KBM-7 (cell line): Measurements from ENCODE around the gene RTL10.

Experiments used
- DNase-seq: peaks from one replicate; pipeline ENCODE4 v3.0.0-alpha.2; 2015
- in situ Hi-C: fragments of 300-500 bp; cut with MboI; formaldehyde crosslinking; loops from 2 replicates; pipeline ENCODE4 v1.14.3; 2020; ENCODE audit warnings: low sequenced_read_pairs, low pct_unique_long_range_greater_than_20kb, mixed read lengths

RTL10 gene

GRCh38 chr22:19869497-19870152, 15.0 kb upstream of the RTL10 start:
- DNase-seq = no peak
- in situ Hi-C loops = no loop called here

GRCh38 chr22:19868773-19869471, 14.2 kb upstream of the RTL10 start:
- DNase-seq = no peak
- in situ Hi-C loops = no loop called here

DNA sequence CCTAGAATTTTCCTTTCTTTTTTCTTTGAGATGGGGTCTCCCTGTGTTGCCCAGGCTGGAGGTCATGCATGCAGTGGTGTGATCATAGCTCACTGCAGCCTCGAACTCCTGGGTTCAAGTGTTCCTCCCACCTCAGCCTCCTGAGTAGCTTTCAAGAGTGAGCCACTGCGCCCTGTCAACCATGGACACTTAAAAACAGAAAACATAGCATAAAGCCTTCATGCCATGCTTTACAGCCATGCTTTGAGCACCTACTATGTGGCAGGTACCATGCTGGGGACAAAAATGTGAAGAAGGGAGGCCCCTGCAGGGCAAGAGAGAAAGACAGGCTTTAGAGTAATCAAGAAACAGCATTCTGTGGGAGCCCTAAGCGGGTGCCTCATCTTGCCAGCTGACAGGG, 13.7 kb upstream of the RTL10 start:
- DNase-seq = no peak
- in situ Hi-C loops = no loop called here

DNA sequence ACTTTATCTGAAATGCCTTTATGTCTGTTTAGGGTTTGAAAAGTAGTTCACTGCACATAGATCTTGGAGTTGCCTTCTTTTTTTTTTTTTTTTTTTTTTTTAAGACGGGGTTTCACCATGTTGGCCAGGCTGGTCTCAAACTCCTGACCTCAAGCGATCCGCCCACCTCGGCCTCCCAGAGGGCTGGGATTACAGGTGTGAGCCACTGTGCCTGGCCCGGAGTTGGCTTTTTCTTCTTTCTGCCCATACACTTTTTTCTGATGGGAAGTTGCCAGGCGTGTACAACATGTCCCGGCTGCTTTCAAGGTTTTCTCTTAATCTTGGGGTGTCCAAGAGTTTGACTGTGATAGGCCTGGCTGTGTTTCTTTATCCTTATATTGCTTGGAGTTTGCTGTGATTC, 12.9 kb upstream of the RTL10 start:
- in situ Hi-C loops = no loop called here
- DNase-seq = no peak

GRCh38 chr22:19866665-19867009, 12.0 kb upstream of the RTL10 start:
- in situ Hi-C loops = no loop called here
- DNase-seq = no peak

- DNase-seq = no peak
- in situ Hi-C loops = no loop called here
These were observed 10.6 kb upstream of the RTL10 start for GRCh38 chr22:19865141-19865829.

DNA sequence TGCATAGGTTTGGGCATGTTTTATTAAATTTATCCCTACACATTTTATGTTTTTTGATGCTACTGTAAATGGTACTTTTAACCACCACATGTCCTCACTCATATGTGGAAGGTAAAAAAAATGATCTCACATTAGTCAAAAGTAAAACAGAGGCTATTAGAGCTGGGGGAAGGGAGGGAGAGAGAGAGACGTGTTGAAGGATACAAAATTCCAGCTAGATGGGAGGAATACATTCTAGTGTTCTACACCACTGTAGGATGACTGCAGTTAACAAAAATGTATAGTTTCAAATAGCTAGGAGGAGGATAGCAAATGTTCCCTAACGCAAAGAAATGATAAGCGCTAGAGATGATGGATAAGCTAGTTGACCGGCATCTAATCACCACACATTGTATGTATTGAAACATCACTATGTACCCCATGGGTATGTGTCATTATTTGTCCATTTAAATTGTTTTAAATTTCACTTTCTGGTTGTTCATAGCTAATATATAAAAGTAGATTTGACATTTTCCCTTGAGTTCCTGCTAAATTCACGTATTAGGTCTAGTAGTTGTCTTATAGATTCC, 9.9 kb upstream of the RTL10 start:
- in situ Hi-C loops = no loop called here
- DNase-seq = no peak

DNA sequence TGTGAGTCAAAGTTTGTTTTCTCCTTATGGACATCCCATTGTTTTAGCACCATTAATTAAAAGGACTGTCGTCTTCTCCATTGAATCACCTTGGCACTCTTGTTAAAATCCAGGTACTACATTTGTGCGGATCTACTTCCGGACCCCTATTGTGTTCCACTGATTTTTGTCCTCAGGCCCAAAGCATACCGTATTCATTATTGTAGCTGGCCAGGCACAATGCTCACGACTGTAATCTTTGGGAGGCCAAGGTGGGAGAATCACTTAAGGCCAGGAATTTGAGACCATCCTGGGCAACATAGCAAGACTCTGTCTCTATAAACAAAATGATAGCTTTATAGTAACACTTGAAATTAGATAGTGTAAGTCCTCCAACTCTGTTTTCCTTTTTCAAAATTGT, 8.9 kb upstream of the RTL10 start:
- in situ Hi-C loops = no loop called here
- no peak for DNase-seq

GRCh38 chr22:19862619-19863246, 8.1 kb upstream of the RTL10 start:
- no peak for DNase-seq
- in situ Hi-C loops = no loop called here

DNA sequence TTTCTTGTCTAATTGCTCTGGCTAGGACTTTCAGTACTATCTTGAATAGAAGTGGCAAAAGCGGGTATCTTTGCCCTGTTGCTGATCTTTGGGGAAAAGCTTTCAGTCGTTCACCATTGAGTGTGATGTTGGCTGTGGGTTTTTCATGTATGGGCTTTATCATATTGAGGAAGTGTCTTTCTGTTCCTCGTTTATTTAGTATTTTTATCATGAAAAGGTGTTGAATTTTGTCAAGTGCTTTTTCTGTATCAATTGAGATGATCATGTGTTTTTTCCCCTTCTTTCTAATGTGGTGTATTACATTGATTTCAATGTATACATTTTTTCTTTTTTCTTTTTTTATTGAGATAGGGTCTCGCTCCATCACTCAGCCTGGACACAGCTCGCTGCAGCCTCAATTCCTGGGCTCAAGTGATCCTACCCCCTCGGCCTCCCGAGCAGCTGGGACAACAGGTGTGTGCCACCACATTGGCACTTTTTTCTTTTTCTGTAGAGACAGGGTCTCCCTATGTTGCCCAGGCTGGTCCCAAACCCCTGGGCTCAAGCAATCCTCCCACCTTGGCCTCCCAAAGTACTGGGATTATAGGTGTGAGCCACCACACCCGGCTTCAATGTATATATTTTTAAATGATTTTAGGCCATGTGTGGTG, 5.3 kb upstream of the RTL10 start:
- DNase-seq = no peak
- in situ Hi-C loops = no loop called here

DNA sequence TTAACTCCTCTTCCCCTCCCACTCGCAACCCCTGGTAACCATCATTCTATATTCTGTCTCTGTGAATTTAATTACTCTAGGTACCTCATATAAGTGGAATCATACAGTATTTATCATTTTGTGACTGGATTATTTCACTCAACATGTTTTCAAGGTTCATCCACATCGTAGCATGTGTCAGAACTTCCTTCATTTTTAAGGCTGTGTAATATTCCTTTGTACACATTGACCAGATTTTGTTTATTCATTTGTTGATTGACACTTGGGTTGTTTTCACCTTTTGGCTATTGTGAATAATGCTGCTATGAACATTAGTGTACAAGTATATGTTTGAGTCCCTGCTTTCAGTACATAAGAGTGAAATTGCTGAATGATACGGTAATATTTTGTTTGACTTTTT, 2.7 kb upstream of the RTL10 start:
- no peak for DNase-seq
- in situ Hi-C loops = no loop called here

DNA sequence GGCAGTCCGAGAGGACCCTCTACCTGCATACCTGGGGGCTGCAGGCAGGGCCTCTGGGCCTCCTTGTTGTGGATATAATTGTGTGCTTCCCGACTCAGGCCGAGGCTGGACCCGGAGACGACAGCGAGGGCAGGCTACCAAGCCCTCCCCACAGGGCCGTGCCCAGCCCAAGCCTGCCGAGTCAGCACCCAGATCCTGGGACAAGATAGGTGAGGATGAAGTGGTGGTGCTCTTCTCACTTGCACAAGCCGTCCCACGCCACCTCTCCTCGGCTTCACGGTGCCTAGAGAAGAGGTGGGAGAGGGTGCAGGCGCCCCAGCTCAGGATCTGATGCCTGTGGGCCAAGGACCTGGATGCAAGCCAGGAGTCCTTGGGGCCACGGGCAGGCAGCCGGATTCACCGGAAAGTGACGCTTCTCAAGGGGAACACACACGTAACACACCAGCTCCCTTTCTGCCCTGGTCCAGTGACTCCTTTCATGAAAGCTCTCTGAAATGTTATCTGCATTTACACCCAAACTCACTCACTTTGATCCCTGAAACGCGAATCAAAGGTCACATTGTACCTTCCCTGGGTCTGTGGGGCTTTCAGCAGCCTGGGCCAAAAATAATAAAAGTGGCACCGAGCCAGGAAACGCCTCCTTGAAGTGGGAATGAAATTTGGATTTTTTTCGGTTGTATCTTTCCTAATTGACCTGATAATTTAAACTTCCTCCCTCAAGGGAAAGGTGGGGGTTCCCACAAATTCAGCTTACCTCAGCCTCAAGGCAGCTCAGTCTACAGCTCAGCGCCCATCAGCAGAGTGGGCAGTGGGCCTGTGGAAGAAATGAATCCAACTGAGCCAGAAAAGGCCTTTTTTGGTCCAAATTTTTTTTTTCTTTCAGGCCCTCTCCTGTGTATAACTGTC, 1.1 kb upstream of the RTL10 start:
- DNase-seq = peak; percentile 86
- in situ Hi-C loops = no loop called here

- in situ Hi-C loops = loop anchor here (5.0 kb wide), 1 partner anchor 37 kb away; no protein-coding TSS in a partner anchor
- no peak for DNase-seq
These were observed 546 bp downstream of the RTL10 start for GRCh38 chr22:19853879-19854777.

- in situ Hi-C loops = loop anchor here (5.0 kb wide), 1 partner anchor 36 kb away; no protein-coding TSS in a partner anchor
- DNase-seq = no peak
These were observed 1.4 kb downstream of the RTL10 start for GRCh38 chr22:19853058-19853878.

DNA sequence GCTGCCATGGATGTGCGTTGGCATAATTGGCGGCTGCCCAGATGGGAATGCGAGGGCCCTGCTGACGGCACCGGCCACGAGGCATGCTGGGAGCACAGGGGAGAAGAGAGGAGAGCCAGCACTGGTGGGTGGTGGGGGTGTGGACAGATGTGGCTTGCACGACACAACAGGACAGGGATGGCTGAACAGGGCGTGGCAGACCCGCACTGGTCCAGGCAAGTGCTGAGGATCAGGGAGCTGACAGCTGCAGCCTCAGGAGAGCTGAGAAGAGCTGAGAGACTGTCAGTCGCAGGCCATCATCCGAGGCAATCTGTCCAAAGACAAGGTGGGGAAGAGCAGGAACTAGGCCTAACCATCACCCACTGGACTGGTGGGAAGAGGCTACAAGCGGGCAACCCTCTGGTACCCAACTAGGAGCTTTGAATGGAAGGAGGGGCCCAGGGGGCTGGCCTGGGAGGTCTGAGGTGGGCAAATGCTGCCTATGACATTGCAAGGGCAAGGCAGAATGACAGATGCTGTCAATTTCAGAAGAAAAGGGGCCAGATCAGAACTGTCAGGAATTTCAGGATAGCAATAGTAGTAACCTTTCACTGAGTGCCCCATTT, 2.4 kb downstream of the RTL10 start:
- in situ Hi-C loops = loop anchor here (5.0 kb wide), 1 partner anchor 35 kb away; no protein-coding TSS in a partner anchor
- no peak for DNase-seq
